AG04450 (cell line): Measurements from ENCODE around the gene APEH. TPM values are rescaled to one million over a fixed set of nuclear protein-coding genes. Genes with fewer than 3 reads are reported as not detected.

Source experiments
- CTCF ChIA-PET: fragments of 300-600, 350-600 bp; formaldehyde crosslinking; extraction: SDS; loops from one replicate; lab custom pipeline; 2022; ENCODE audit warnings: antibody characterized with exemption, inconsistent platforms; lab: Charles Lee
- POLR2A ChIA-PET: fragments of 350-600 bp; formaldehyde crosslinking; extraction: SDS; loops from one replicate; lab custom pipeline; 2021; ENCODE audit warnings: antibody characterized with exemption, inconsistent platforms; lab: Yijun Ruan, JAX
- DNase-seq: peaks from one replicate; pipeline ENCODE4 v3.0.0-alpha.2; 2011; ENCODE audit warnings: low read depth, low spot score
- H3K27ac ChIP-seq: one replicate; pipeline ENCODE4 v1.5.1; 2012; ENCODE audit warnings: low read depth, low read length, control low read depth
- H3K27me3 ChIP-seq: one replicate; pipeline ENCODE4 v1.6.0; 2012; ENCODE audit warnings: low read length; ENCODE audit not compliant: control insufficient read depth, insufficient read depth
- H3K4me3 ChIP-seq: 2 replicates; pipeline ENCODE4 v1.5.1; 2011; ENCODE audit warnings: mild to moderate bottlenecking, low read depth, low read length, control low read depth
- H3K9me3 ChIP-seq: 2 replicates; pipeline ENCODE4 v1.5.1; 2012; ENCODE audit warnings: low read length; ENCODE audit not compliant: control insufficient read depth, insufficient read depth
- CTCF ChIP-seq: IDR thresholded peaks from 2 replicates; pipeline ENCODE4 v1.5.1; 2011; ENCODE audit warnings: low read depth, low read length, control low read depth, inconsistent platforms
- polyA plus RNA-seq: library from polyadenylated mRNA; depleted of rRNA; stranded (reverse); fragments of >200 nt; gene quantifications from 2 replicates; pipeline ENCODE4 v1.2.3, GENCODE V29; 2011

Gene APEH
- polyA plus RNA-seq, 1 experiment: 85.3 TPM

GRCh38 chr3:49649576-49649975 is 24.6 kb upstream of the APEH start:
- ChIA-PET POLR2A (no interaction called here), CTCF (no interaction called here)
- Histone ChIP-seq H3K27me3 (peaks cover 18% of the 10 kb centered on the region), H3K4me3 (no peak overlapping the region), H3K27ac (no peak overlapping the region), H3K9me3 (no peaks in the 10 kb centered on the region)
- TF ChIP-seq CTCF: no peak
- DNase-seq: no peak

- TF ChIP-seq CTCF: no peak
- Histone ChIP-seq H3K4me3 (no peak overlapping the region), H3K27ac (no peak overlapping the region), H3K9me3 (no peaks in the 10 kb centered on the region), H3K27me3 (peaks cover 18% of the 10 kb centered on the region)
- POLR2A ChIA-PET: no interaction called here
- DNase-seq: no peak
- CTCF ChIA-PET: no interaction called here
These were observed 24.0 kb upstream of the APEH start for GRCh38 chr3:49650177-49650576.

- H3K27me3 ChIP-seq: peaks cover 15% of the 10 kb centered on the region
- TF ChIP-seq CTCF: no peak
- no peak overlapping the region for H3K27ac ChIP-seq
- no peaks in the 10 kb centered on the region for H3K9me3 ChIP-seq
- ChIA-PET POLR2A (no interaction called here), CTCF (no interaction called here)
- no peak overlapping the region for H3K4me3 ChIP-seq
- no peak for DNase-seq
These were observed 23.5 kb upstream of the APEH start for GRCh38 chr3:49650637-49651036.

- Histone ChIP-seq H3K9me3 (no peaks in the 10 kb centered on the region), H3K27me3 (peaks cover 15% of the 10 kb centered on the region), H3K4me3 (no peak overlapping the region), H3K27ac (no peak overlapping the region)
- CTCF ChIA-PET: interaction anchor here (1.4 kb wide), 1 partner anchor 19 kb away, joined by 4 read pairs; no protein-coding TSS in a partner anchor
- POLR2A ChIA-PET: no interaction called here
- no peak for TF ChIP-seq CTCF
- no peak for DNase-seq
These were observed 21.8 kb upstream of the APEH start for GRCh38 chr3:49652218-49652902.

GRCh38 chr3:49652903-49653415 is 21.2 kb upstream of the APEH start:
- H3K27ac ChIP-seq: no peak overlapping the region
- CTCF ChIA-PET: interaction anchor here (1.4 kb wide), 1 partner anchor 18 kb away, joined by 4 read pairs; no protein-coding TSS in a partner anchor
- no peak overlapping the region for H3K4me3 ChIP-seq
- POLR2A ChIA-PET: no interaction called here
- peaks cover 17% of the 10 kb centered on the region for H3K27me3 ChIP-seq
- TF ChIP-seq CTCF: no peak
- no peaks in the 10 kb centered on the region for H3K9me3 ChIP-seq
- DNase-seq: no peak
